ENCODE data around the gene TMEM132D.

TMEM132D gene

DNA sequence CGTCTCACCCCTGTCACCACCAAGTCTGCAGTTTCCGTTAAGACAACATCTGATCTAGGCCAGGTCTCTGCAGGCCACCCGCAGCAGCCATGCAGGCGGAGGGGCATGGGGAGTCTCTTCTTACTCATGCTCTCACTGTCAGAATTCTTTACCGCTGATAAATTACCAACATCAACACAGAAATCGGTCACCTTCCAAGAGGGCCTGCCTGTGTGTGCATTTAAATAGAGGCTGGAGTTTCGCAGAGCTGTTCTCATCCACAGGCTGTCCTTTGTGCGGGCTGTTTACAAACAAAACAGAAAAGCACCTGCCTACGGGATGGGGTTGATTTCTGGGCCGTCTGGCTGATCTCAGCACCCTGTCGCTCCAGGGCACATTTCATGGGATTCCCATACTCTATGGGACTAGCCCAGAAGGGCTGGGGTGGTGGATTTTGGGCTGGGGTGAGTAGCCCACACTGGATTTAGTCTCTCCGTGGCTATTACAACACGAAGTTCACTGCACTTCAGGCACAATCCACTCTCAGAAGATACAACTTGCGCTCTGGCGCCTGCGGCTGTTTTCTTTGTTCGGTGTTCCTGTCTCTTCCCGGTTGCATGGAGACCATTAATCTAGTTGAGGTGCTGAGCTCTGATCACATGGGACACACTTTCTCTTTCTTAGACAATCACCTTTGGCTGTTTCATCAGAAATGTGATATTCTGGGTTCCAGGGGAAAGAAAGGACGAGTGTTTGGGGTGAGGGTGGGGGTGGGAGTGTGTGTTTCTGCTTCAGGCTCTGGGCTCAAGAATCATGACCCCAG is 719.5 kb downstream of the TMEM132D start:
- no peak for DNase-seq (ENCODE audit: low spot score)

DNA sequence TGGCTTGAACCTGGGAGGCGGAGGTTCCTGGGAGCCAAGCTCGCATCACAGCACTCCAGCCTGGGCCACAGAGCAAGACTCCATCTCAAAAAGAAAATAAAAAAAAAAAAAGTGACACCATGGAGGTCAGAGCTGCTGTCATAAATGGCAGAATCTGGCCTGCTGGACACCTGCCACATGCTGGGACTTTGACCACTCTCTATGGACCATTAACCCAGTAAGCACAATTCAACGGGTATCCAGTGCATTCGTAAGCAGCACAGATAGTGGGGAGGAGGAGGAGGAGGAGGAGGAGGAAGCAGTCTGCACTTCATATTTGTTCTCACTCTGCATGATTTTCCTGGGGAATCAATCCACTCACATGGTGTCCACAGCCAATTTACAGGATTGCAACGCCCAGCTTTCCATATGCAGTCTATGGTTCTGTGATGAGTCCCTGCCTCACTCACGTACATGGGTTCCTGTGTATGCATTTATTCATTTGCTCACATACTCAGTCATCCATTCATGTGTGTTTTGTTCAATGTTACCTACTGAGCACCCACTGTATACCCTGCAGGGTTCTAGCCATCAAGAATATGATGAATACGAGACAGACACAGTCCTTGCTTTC is 723.8 kb downstream of the TMEM132D start:
- no peak for DNase-seq (ENCODE audit: low spot score)

DNA sequence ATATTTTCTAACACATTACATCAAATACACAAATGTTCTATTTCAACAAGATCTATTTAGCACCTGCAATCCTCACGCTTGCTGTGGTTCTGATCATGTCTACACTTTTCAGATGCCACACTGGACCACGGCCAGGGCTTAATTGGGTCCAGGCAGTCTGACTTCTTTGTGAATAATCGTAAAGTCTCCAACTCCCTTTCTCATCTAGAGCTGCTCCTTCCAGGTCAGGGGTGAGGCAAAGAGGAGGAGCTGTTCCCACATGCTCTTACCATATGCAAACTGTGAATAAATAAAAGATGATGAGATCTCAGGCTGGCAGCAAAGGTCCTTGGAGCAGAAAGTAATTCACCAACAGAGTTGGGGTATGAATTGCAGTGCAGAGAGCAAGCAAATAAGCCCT is 733.9 kb downstream of the TMEM132D start:
- no peak for DNase-seq (ENCODE audit: low spot score)

DNA sequence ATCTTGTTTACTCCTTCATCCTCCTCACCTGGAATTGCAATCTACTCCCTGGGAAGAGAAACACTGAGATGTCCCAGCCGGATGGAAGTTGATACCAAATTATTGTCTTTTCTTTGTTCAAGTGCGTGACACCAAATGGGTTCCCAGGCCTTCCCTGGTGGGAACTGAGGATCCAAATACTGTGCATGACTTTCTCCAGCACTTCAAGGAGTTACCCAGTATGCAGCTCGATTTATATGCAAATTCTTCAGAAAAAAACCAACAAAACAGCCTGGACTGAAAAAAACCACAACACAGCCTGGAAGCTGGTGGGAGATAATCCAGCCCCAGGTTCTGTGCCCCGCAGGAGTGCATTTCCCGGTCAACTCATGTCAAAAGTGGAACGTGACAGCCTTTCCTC is 740.0 kb downstream of the TMEM132D start:
- DNase-seq (ENCODE audit: low spot score), result no peak

DNA sequence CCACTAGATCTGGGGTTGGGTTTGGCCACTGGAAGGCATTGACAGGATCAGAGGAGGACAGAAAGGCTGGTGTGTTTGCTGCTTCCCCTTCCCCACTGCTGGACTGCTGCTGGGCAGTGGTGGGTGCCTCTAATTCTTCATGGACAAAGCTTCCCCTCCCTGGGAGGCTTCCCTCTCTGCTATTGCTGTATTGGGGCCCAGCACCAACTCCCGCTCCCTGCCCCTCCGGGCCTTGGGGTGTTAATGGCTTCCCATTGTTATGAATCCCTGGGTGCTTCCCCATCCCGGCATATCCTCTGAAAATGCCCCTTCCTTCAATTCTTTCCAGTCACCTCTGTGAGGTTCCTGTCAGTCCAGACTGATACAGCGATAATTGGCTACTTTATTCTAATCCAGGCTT is 740.4 kb downstream of the TMEM132D start:
- no peak for DNase-seq (ENCODE audit: low spot score)

DNA sequence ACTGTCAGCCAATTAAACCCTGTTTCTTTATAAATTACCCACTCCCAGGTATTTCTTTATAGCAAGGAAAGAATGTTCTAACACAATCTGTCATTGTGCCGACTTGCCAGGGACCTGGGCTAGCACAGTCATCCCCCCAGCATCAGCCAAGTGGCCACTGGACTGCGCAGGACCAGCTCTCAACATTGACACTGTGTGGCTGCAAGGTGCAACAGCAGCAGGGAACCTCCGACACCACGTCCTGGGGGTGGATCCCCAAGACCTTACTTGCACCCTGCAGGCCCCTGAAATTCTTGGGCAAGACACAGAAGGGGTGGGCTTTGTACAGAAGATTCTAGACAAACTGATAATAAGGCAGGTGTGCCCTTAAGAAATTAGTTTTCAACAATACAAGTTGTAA is 741.0 kb downstream of the TMEM132D start:
- DNase-seq (ENCODE audit: low spot score), result no peak

DNA sequence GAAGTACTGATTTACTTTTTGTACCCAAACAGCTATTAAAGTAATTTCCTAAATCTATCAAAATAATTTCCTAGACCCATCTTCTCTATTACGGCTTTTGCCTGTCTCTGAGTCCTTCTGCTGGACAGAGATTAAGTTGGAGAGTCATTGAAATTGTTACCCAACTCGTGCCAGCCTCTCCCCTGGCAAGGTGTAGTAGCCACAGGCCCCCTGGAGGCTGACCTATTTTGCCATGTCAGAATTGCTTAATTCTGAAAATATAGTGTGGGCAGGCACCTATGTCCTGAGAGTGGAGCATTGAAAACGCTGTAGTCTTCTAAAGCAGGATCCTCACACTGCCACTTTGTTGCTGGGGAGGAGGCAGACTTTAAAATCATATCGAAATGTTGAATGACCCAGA is 742.3 kb downstream of the TMEM132D start:
- no peak for DNase-seq (ENCODE audit: low spot score)

DNA sequence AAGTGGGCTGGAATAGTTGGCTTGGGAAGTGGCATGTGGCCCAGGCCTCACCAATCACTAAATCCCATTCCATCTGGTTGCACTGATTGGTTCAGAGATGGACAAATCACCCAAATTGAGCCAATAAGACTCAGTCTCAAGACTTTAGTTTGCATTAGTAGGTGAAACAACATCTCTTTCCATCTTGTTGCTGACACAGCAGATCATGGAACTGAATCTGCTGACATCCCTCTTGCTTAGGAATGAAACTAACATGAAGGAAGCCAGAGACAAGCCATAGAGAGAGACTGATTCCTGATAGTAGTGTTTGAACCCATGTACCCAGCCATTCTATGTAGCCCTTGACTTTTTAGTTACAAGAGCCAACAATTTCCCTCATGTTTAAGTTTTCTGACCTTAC is 743.5 kb downstream of the TMEM132D start:
- no peak for DNase-seq (ENCODE audit: low spot score)

DNA sequence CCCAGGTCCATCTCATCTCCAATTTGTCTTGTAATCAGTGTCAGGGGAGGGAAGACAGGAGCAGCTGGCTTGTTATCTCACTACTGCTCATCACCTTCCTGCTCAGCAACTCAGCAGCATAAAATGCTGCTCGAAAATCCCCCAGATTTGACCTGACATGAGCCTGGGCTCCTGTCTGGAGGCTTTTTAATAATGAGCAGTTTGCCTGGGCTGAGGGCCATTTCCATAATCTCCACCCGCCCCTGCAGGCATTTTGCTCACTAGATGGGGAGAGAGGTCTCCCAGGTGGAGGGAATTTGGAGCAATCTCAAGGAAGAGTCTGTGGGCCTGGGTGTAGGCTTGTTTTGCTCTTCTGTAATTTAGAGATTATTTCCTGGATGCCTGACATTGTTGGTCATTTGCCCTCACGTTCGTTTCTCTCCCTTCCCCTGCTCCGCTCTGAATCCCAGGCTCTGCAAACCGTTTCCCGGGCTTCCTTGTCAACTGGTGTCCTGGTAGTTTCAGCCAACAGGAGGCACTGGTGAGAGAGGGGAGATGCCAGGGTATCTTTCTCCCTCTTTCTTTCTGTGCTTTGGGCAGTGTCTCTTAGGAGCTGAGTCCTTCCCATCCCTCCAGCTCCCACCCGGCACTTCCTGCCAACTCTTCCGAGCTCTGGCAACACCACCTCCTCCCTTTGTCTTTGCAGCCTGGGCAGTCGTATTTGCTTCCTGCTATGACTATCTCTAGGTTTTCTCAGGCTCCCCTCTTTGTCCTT is 751.3 kb downstream of the TMEM132D start:
- no peak for DNase-seq (ENCODE audit: low spot score)

DNA sequence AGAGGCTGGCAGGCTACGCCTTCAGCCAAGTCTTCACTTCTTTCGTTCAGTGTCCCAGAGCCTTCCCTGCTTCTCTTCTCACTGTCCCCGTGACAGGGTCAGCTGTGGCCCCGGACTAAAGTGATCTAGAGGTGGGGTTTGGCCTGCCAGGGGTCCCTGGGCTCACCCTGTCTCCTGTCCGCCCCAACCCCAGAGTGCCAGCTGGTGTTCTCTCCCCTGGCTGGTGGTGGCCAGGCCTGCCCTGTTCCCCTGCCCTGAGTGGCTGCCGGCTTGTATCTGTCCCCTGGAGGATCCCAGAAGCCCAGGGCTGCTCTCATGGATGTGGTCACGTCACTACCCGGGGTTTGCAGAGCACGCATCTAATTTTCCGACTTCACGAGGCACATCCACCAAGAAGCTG is 753.1 kb downstream of the TMEM132D start:
- no peak for DNase-seq (ENCODE audit: low spot score)

DNA sequence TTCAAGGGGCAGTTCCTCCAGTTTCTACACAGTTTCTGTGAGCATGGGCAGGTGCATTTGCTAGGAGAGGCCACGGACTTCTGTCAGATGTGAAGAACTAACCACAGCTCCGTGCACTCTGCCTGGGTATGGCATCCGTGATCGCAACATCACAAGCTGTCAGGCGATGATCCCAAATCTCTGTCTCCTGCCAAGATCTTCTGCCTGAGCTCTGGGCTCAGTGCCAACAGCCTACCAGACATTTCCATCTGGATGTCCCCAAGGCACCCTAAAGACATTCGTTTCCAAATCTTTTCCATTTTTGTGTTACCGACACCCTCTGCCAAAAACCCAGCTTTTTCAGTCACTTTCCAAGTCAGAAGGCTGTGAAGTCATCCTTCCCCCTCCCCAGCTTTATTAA is 758.4 kb downstream of the TMEM132D start:
- DNase-seq (ENCODE audit: low spot score), result no peak

DNA sequence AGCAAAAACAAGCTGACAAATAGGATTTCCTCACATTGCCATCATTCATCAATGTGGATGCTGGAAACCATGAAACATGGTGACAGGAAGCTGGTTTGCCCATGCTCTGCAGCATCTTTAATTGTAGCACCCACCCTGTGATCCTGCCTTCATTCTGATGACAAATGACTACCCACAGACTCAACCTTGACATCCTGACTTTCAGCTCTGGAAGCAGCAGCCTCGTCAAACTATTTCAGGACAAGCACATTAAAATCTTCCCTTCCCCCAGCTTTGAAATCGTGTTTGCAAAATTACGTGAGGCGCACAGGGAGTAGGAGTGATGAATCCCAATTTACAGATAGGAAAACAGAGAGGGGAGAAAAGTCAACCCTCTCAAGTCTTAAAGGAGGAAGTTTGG is 765.0 kb downstream of the TMEM132D start:
- DNase-seq (ENCODE audit: low spot score), result no peak

DNA sequence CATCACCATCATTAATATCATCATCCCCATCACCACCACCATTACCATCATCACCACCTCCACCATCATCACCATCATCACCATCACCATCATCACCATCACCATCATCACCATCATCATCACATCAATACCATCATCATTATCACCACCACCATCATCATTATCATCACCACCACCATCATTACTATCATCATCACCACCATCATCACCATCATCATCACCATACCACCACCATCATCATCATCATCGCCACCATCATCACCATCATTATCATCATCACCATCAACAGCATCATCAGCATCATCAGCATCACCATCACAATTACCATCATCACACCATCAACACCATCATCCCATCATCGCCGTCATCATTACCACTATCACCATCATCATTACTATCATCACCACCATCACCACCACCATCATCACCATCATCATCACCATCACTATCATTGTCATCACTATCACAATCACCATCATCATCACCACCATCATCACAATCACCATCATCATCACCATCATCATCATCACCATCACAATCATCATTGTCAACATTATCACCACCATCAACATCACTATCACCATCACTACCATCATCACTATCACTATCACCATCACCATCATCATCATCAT is 767.0 kb downstream of the TMEM132D start:
- no peak for DNase-seq (ENCODE audit: low spot score)

DNA sequence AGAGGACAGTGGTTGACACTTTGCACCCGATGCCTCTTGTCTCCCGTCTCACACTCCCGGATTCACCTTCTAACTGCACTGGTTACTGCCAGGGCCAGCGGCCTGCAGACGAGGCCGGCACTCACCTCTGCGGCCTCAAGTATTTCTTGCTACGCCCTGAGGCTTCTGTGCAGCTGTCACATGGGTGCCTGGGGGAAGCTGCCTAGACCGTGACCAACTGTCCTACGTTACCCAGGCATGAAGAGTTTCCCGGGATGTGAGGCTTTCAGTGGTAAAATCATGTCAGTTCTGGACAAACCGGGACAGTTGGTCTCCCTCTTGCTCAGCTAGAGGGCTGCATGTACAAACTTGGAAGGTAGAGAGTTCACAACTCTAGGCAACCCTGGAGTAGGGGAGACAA is 776.1 kb downstream of the TMEM132D start:
- DNase-seq (ENCODE audit: low spot score), result no peak

DNA sequence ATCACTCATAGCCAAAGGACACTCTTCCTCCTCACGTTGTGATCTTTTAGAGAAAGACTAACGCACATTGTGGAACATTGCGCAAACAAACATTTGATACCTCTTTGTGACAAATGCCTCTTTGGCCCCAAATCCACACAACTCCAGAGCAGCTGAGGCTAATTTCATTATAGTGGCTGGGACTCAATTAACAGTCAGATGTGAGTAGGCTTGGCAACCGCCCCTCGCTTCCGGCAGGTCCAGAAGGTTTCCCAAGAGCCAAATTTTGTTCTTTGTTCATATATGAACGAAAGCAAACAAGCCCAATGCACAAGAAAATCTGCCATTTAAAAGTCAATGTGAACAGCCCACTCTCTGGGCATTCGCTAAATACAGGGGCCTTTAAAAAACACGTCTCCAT is 776.6 kb downstream of the TMEM132D start:
- no peak for DNase-seq (ENCODE audit: low spot score)

DNA sequence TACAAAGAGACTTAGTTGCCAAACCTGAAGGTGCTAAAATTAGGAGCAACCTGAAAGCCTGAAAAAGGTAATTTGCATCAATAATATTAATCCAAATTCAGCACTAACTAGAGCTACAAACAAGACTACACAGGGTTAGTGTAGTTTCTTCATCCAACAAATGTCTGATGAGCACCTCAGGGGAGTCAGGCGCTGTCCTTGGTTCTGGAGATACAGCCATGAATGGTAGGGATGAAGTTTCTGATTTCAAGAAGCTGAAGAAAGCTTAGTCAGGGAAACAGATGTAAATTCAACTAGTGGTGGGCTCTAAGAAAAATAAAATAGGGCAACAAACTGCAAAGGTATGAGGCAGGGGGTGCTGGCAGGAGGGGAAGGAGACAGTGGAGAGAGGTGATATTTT is 784.3 kb downstream of the TMEM132D start:
- no peak for DNase-seq (ENCODE audit: low spot score)

DNA sequence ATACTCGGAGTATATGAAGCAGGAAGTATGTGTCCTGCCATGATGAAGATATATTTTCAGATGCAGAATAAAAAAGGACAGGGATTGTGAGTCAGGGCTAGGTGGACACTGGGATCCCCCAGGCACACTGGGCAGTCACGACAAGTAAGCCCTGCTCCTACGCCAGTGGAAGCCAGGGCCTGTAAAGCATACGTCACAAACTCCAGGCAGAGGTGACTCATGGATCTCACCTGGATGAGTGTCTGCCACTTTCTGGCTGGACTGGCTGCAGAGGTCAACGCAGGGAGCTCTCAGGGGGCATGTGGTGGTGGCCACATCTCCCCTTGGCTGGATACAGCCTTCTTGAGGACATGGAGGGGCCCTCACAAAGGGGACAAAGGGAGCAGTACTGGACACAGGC is 788.3 kb downstream of the TMEM132D start:
- DNase-seq (ENCODE audit: low spot score), result no peak

DNA sequence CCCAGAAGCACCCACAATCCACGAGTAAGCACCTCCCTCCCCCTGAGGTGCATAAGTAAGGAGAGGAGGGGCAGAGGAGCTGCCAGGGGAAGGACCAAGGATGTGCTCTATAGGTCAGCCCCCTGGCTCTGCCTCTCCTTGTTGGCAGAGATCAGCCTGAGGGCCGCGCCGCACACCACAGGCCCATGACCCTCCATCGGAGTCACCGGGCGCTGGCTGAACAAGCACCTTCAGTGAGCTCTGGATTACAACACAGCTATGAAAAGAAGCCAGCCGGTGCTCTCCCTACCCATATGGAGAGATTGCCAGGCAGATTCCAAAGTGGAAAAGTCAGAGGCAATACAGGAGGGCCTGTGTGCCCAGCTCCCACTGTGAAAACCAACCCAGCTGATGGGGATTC is 793.2 kb downstream of the TMEM132D start:
- DNase-seq (ENCODE audit: low spot score), result no peak

DNA sequence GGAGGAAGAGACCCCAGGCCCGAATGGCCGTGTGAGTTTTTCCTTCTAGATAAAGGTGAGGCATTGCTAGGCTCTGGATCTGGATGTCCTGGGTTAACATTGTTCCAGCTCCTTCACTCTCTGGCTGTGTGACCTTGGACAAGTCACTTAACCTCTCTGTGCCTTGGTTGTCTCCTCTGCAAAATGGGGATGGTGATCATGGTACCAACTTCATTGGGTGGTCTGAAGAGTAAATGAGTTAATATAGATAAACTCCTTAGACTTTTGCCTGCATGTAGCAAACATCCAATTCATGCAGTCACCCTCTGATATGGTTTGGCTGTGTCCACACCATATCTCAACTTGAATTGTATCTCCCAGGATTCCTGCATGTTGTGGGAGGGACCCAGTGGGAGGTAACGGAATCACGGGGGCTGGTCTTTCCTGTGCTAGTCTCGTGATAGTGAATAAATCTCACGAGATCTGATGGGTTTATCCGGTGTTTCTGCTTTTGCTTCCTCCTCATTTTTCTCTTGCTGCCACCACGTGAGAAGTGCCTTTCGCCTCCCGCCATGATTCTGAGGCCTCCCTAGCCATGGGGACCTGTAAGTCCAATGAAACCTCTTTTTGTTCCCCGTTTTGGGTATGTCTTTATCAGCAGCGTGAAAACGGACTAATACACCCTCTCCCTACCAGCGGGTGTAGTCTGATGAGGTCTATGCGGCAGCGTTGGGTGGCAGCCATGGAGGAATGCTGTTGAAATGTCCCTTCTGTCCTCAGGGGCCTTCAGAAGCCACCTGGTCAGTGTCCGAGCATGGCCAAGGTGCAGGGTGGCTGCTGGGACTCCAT is 794.4 kb downstream of the TMEM132D start:
- no peak for DNase-seq (ENCODE audit: low spot score)

DNA sequence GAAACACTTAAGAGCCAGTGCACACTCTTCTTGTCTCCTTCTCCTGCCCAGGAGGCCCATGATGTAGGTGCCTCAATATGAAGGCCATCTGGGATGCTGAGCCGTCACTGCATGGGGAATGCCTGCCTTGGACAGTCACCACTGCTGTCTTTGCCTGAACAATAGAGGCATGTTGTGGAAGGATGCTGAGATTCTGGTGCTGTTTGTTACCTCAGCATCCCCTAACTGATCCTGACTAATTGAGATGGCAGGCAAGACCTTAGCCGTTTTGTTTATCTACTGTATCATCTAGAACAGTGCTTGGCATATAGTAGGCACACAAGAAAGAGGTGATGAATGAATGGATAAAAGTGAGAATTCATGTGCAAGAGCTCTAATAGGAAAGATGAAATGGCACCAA is 797.1 kb downstream of the TMEM132D start:
- no peak for DNase-seq (ENCODE audit: low spot score)

DNA sequence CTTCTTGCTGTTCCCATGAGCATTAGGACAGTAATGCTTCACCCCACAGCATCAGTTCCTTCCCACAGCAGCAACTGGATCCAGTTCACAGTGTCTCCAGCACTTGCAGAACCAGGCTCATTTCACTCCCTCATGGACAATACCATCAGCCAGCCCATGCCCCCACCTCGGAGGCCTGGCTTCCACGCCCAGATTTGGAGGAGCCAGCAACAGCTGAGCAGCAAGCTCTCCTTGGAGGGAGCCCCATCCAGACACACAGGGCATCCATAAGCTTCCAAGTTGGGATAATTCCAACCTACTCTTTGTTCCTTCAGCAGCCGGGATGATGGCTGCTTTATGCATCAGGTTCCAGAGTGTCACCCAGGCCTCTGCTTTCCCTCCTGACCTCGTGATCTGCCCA is 800.6 kb downstream of the TMEM132D start:
- no peak for DNase-seq (ENCODE audit: low spot score)

DNA sequence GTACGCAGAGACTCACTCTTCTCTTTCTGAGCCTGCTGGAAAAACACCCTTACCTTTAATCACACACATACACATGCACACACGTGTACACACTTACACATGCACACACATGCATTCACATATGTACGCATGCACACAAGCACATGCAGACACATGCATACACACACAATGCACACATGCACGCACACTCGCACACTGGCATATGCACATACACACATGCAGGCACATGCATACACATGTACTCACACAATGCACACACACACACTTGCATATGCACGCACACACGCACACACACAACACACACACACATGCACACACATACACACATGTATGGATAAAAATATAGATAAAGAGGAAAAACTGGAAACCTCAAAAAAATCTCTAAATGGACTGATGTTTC is 801.6 kb downstream of the TMEM132D start:
- DNase-seq (ENCODE audit: low spot score), result no peak
